HG03439 (cell line): Measurements from ENCODE around the gene S100A6.
"Not testable (repeated sequence)": the region's sequence is repeated elsewhere in the genome, so short reads cannot be mapped to it uniquely, and the experiment has no call there.

Experiments used
- ATAC-seq: cut with Tn5 transposase; IDR thresholded peaks from one replicate; pipeline ENCODE4 v1.9.1; 2021; ENCODE audit warnings: mild to moderate bottlenecking, moderate library complexity; ENCODE audit not compliant: unreplicated experiment

The S100A6 gene

GRCh38 chr1:153532769-153533599 lies 2.8 kb downstream of the S100A6 start:
- no peak for ATAC-seq

GRCh38 chr1:153532181-153532580 lies 3.6 kb downstream of the S100A6 start:
- no peak for ATAC-seq

GRCh38 chr1:153531638-153532037 lies 4.2 kb downstream of the S100A6 start:
- ATAC-seq, result no peak

GRCh38 chr1:153527683-153528040 lies 8.1 kb downstream of the S100A6 start:
- no peak for ATAC-seq

- ATAC-seq, result no peak
Measured at GRCh38 chr1:153527023-153527682, 8.6 kb downstream of the S100A6 start.

- no peak for ATAC-seq
Measured at GRCh38 chr1:153526132-153526543, 9.7 kb downstream of the S100A6 start.

GRCh38 chr1:153525088-153525728 lies 10.6 kb downstream of the S100A6 start:
- ATAC-seq, result no peak

- ATAC-seq, result not testable (repeated sequence)
Measured at GRCh38 chr1:153522353-153523048, 13.3 kb downstream of the S100A6 start.

GRCh38 chr1:153521808-153522207 lies 14.0 kb downstream of the S100A6 start:
- not testable (repeated sequence) for ATAC-seq

- ATAC-seq, result no peak
Measured at GRCh38 chr1:153520818-153521476, 14.8 kb downstream of the S100A6 start.

GRCh38 chr1:153520137-153520691 lies 15.6 kb downstream of the S100A6 start:
- not testable (repeated sequence) for ATAC-seq

GRCh38 chr1:153519242-153519641 lies 16.5 kb downstream of the S100A6 start:
- no peak for ATAC-seq

- no peak for ATAC-seq
Measured at GRCh38 chr1:153515504-153516394, 20.0 kb downstream of the S100A6 start.

GRCh38 chr1:153513666-153514065 lies 22.1 kb downstream of the S100A6 start:
- no peak for ATAC-seq

- no peak for ATAC-seq
Measured at GRCh38 chr1:153513023-153513422, 22.8 kb downstream of the S100A6 start.

GRCh38 chr1:153510984-153511410 lies 24.8 kb downstream of the S100A6 start:
- ATAC-seq, result no peak

- ATAC-seq, result no peak
Measured at GRCh38 chr1:153509729-153510354, 25.9 kb downstream of the S100A6 start.

- no peak for ATAC-seq
Measured at GRCh38 chr1:153509036-153509435, 26.8 kb downstream of the S100A6 start.
